Stimulated activated CD4-positive, alpha-beta T cell treated with anti-CD3 and anti-CD28 coated beads, Interleukin-4, amount 100 ng/mL, for 1 hour (primary cell): ENCODE measurements around the gene LILRB1.
"Not testable (repeated sequence)": the region's sequence is repeated elsewhere in the genome, so short reads cannot be mapped to it uniquely, and the experiment has no call there.

ENCODE experiments used
- DNase-seq: peaks from one replicate; pipeline ENCODE4 v3.0.0-alpha.2; 2020

The LILRB1 gene

DNA sequence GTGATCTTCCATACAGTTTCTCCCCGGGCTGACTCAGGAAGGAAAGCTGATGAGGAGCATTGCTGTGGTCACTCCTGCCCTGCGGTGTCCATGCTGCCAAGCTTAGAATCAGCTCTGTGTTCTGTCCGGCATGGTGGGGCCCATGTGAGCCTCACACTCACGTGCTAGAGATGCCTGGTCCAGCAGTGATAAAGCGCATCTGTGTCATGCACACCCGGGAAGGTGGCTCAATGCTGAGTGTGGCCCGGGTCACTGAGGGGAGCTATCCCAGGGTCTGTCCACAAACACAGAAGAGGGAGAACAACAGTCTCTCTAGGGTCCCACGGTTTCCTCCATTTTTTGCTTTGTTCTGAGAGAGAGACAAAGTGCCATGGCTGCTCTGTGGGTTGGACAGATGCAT lies 3.5 kb upstream of the LILRB1 start:
- DNase-seq, result no peak

- DNase-seq, result not testable (repeated sequence)
Measured at GRCh38 chr19:54627912-54628311, 2.4 kb upstream of the LILRB1 start.

- DNase-seq, result no peak
Measured at GRCh38 chr19:54630782-54631181, 498 bp downstream of the LILRB1 start.

GRCh38 chr19:54631489-54632337 lies 1.4 kb downstream of the LILRB1 start:
- not testable (repeated sequence) for DNase-seq

DNA sequence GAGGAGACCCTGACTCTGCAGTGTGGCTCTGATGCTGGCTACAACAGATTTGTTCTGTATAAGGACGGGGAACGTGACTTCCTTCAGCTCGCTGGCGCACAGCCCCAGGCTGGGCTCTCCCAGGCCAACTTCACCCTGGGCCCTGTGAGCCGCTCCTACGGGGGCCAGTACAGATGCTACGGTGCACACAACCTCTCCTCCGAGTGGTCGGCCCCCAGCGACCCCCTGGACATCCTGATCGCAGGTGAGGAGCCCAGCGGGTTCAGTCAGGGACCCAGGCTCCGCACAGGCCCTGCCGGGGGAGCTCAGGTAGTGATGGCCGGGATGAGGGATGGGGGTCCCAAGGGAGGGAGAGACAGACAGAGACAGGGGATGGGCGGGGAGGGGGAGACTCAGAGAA lies 2.2 kb downstream of the LILRB1 start:
- not testable (repeated sequence) for DNase-seq

DNA sequence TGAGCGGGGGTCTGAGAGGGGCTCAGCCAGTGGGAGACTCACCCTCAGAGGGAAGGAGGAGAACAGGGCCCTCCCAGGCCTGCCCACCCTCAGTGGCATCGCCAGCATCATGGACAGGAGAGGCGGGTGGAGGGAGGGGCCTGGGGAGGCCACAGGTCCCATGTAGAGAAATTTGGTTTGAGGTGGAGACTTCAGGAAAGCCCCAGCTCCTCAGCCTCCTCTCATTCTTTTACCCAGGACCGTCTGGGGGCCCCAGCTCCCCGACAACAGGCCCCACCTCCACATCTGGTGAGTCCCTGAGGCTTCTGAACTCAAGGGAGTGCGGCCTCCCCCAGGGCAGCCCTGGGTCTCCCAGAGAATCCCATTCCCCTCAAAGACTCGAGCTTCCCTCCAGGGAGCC lies 3.1 kb downstream of the LILRB1 start:
- DNase-seq, result no peak

DNA sequence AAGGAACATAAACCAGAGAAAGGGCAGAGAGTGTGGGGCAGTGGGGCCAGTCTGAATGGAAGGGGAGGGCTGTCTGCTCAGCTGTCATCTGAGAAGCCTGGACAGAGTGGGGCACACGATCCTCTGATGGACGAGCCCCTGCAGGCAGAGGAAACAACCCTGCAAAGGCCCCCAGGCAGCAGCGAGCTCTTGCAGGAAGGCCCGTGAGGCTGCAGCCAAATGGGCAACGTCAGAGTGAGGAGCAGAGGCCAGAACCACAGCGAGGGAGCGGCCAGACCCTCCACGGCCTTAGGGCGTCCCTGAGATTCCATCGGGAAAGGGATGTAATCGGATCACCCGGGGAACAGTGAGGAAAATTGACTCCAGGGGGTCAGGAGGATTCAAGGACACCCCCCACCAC lies 5.8 kb downstream of the LILRB1 start:
- DNase-seq, result not testable (repeated sequence)

DNA sequence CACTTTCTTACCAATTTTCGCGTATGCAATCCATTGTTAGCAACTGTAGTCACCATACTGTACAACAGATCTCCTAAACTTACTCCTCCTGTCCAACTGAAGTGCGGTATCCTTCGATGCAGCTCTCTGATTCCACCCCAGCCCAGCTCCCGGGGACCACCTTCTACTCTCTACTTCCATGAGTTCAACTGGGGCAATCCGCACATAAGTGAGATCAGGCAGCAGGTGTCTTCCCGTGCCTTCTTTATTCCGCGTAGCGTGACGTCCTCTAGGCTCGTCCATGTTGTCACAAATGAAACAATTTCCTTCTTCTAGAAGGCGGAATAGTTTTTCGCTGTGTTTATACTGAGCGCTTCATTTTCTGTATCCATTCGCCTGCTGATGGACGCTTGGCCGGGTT lies 8.4 kb downstream of the LILRB1 start:
- no peak for DNase-seq

- DNase-seq, result not testable (repeated sequence)
Measured at GRCh38 chr19:54642953-54643352, 12.7 kb downstream of the LILRB1 start.

DNA sequence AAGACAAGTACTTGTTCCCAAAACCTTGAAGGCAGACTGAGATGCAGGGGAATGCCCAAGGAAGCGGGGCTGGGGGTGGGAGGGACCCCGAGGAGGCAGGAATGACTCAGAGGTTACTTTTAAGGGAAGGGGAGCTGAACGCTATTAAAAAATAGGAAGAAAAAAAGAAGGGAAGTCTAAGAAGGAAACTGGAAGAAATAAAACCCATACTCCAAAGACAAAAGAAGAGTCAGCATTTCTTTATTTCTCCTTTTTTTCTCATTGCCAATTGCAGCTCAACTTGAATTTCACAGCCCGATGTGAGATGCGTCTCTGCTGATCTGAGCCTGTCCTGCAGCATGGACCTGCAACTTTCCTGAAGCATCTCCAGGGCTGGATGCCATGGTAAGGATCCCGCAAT lies 13.3 kb downstream of the LILRB1 start:
- not testable (repeated sequence) for DNase-seq

DNA sequence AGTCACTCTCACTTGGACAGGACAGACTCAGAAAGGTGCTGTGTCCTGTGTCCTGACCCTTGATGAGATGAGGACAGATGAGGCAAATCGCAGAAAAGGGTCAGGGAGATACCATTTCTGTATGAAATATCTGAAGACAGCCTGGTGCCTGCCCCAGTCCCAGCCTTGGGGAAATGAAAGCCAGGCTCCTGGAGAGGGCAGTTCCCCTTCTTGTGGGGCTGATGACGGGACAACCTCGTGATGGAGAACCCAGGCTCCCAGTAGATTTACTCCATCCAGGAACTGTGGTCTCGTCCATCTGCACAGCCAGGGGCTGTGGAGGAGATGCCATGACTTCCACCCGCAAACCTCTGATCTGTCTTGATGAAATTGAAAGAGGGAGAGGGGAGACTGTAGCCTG lies 13.8 kb downstream of the LILRB1 start:
- no peak for DNase-seq

- no peak for DNase-seq
Measured at GRCh38 chr19:54646331-54646841, 16.1 kb downstream of the LILRB1 start.

GRCh38 chr19:54648129-54648528 lies 17.8 kb downstream of the LILRB1 start:
- no peak for DNase-seq

- no peak for DNase-seq
Measured at GRCh38 chr19:54650108-54650655, 19.9 kb downstream of the LILRB1 start.

DNA sequence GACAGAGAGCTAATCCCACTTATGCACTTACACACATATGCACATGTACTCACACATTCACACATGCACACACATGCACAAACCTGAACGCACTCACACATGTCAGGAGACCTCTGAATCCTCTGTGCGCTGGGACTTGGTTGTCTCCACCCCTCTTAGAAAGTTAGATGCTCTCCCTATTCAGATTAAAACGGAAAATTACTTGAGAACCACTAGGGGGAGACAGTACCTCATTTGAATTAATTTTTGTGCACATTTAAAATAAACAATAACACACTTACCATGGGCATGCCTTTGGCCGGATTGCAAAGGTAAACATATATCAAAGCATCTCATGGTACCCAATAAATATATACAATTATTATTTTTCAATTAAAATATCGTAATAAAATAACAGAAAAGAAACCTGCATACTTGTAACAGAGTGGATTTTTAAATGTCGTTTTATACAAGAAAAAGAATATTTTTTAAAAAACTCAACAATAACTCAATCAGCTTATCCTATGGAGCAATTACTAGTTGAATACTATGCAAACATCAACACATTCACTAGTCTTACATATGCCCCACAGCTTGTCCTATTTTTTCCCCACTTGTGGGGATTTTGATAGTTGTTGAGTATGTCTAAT lies 23.0 kb downstream of the LILRB1 start:
- no peak for DNase-seq

DNA sequence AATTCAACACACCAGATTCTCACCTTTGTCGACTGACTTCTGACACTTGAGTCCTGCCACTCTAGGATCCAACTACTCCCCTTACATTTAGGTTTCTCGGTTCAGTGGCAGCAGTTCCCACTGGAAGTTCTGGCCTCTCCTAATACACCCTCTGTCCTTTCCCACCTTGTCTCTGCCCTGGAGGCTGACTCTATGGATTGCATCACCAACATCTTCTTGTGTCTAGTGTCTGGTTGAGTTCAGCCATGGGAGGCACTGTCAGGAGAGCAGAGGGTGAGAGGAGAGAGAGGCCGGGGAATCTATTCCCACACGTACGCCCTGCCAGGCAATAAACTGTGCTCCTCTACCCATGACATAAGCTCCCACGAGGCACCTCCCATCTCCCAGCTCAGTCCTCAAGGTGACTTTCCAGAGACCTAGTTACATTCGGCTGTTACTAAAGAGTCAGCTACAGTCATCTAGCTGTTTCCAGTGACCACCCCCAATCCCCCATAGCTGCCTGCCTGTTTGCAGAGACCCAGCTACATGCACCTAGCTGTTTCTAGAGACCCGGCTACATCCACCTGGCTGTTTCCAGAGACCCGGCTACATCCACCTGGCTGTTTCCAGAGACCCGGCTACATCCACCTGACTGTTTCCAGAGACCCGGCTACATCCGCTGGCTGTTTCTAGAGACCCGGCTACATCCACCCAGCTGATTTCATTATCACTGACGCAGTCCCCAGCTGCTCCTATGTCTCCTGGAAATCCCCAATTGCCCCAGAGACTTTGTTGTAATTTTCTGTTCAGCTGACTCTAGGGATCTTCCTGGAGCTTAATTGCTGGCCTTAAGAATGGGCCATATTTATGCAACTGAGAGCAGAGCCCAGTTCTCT lies 24.4 kb downstream of the LILRB1 start:
- DNase-seq, result no peak

DNA sequence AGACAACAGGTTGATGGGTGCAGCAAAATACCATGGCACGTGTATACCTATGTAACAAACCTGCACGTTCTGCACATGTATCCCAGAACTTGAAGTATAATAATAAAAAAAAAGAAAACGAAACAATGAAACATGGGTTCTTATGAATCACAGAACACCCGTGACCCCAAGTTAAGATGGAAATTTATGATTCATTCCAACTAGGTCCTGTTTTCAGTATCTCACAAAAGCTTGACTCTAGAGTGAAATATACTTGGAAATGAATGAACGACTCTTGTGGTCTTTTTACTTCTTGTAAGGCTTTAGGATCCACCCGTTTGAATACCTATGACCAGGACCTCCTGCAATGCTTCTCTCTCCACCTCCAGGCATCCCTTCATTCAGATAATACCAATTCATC lies 29.0 kb downstream of the LILRB1 start:
- no peak for DNase-seq

- DNase-seq, result no peak
Measured at GRCh38 chr19:54660306-54660705, 30.0 kb downstream of the LILRB1 start.

DNA sequence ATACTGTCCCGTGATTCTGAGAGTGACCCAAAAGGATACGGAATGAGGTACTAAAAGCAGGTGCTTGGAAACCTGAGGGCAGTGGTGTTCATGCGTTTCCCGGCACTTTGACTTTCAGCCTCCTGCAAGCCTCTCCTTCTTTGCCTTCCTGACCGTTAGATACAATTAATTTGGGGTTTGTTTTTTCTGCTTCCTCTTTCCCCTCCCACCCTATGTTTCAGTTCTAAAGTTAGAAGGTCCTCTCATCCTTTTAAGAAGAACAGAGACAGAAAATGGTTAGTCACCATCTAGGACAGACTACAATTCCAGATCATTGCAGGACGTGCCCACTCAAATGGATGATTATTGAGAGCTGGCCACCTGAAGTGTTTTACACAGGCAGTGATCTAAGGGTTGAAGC lies 30.7 kb downstream of the LILRB1 start:
- no peak for DNase-seq

- DNase-seq, result no peak
Measured at GRCh38 chr19:54661846-54662481, 31.7 kb downstream of the LILRB1 start.

- no peak for DNase-seq
Measured at GRCh38 chr19:54662730-54663129, 32.4 kb downstream of the LILRB1 start, which contains the start of gene LILRB4. Gene LILRB4 (plus strand): TSS chr19:54662985. CDS start chr19:54663034, 49 bp downstream.

- no peak for DNase-seq
Measured at GRCh38 chr19:54665530-54665929, 35.2 kb downstream of the LILRB1 start.
